IPS-18a (cell line): Measurements from ENCODE around the gene CCDC24.

ENCODE experiments used
- H3K27ac ChIP-seq: one replicate; pipeline ENCODE4 v1.5.1; 2013; ENCODE audit warnings: low read length
- H3K27me3 ChIP-seq: one replicate; pipeline ENCODE4 v1.6.1; 2013; ENCODE audit warnings: mild to moderate bottlenecking, low read length; ENCODE audit not compliant: control insufficient read depth, insufficient read depth
- H3K36me3 ChIP-seq: one replicate; pipeline ENCODE4 v1.6.1; 2013; ENCODE audit warnings: low read depth, low read length; ENCODE audit not compliant: control insufficient read depth
- H3K4me1 ChIP-seq: one replicate; pipeline ENCODE4 v1.6.1; 2013; ENCODE audit warnings: low read depth, low read length; ENCODE audit not compliant: control insufficient read depth
- H3K4me3 ChIP-seq: one replicate; pipeline ENCODE4 v1.5.1; 2013; ENCODE audit warnings: low read length
- H3K9ac ChIP-seq: one replicate; pipeline ENCODE4 v1.6.1; 2013; ENCODE audit warnings: mild to moderate bottlenecking, low read length, moderate library complexity
- H3K9me3 ChIP-seq: one replicate; pipeline ENCODE4 v1.6.1; 2013; ENCODE audit warnings: low read depth, low read length; ENCODE audit not compliant: control insufficient read depth

Gene CCDC24

DNA sequence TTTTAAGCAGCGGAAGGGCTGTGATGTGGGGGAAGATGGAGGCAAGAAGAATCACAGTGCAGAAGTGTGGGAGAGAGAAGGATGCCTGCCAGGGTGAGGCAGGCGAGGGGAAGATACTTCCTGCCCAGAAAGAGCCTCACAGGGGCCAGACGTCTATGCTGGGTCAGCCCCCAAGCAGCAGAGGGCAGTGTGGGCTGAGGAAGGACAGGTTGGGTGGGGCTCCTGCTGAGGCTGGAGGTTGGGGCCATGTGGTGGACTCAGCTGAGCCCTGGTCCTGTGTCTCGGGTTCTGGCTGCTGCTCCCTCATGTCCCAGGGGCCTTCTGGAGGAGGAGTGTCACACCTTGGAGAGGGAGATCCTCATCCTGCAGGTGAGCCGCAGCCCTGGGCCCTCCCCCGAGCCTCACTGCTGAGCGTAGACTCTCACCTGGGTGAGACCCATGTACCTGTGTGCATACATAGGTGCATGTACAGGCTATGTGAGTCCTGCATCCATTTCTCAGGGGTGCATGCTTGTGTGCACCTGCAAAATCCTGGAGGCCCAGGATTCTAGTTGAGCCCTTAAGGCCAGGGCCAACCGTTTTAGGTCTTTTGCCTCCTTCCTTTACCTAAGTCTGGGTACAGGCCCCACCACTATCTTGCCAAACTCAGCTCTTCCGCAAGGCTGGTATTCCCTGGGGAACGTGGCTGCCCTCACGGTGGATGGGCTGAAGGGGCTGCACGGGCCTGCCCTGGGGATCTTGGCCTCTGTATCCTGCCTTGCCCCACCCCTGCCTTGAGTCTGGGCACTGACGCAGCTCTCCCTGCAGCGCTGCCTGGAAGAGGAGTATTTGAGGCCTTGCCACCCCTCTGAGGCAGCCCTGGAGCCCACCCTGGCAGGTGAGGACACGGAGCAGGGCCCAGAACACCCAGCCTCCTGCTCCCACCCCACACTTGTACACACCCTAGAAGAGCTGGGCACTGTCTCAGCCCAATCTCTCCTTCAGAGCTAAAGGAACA, 3.7 kb downstream of the CCDC24 start:
- Histone ChIP-seq H3K27me3 (no peaks in the 10 kb centered on the region), H3K4me1 (peaks cover 9% of the 10 kb centered on the region), H3K9me3 (no peaks in the 10 kb centered on the region), H3K4me3 (no peak overlapping the region), H3K27ac (no peak overlapping the region), H3K36me3 (no peaks in the 10 kb centered on the region), H3K9ac (no peak overlapping the region)

DNA sequence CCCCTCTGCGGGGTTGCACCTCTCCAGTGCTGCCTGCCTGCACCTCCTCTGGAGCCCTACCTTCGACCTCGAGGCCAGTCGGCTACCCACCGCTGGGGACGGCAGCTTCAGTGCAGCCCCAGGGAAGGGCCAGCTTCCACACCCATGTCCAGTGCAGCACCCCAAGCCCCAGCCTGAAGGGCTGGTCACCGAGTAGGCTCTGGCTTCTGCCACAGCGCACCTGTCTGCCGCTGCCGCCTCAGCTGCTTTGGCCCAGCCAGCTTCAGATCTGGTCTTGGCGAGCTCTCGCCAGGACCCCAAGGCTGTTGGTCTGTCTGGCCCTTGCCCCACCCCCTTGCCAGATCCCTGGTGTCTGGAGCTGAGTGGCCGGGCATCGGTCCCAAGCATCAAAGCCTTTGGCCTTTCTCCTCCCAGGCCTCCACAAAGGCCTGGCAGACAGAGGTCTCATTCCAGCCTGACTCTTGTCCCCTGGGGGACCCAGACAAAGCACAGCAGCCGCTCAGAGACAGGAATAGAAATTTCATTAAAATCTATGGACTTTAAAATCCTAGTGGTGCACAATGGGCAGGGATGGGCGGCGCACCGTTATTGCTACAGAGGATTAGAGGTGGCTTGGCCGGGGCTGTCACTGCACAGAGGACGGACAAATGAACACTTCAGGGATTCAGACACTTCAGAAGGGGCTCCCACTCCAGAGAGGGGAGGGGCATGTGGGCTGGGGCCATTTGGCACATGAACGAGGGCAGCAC, 4.8 kb downstream of the CCDC24 start:
- Histone ChIP-seq H3K36me3 (no peaks in the 10 kb centered on the region), H3K27ac (no peak overlapping the region), H3K9ac (no peak overlapping the region), H3K27me3 (no peaks in the 10 kb centered on the region), H3K9me3 (no peaks in the 10 kb centered on the region), H3K4me1 (peaks cover 4% of the 10 kb centered on the region), H3K4me3 (no peak overlapping the region)

- Histone ChIP-seq H3K4me3 (no peak overlapping the region), H3K9ac (no peak overlapping the region), H3K9me3 (no peaks in the 10 kb centered on the region), H3K27me3 (no peaks in the 10 kb centered on the region), H3K27ac (no peak overlapping the region), H3K36me3 (no peaks in the 10 kb centered on the region), H3K4me1 (peaks cover 4% of the 10 kb centered on the region)
Measured at GRCh38 chr1:43996733-43997115, 5.3 kb downstream of the CCDC24 start.

GRCh38 chr1:43997295-43997999, 6.0 kb downstream of the CCDC24 start:
- Histone ChIP-seq H3K27ac (no peak overlapping the region), H3K27me3 (no peaks in the 10 kb centered on the region), H3K4me1 (peaks cover 4% of the 10 kb centered on the region), H3K9ac (no peak overlapping the region), H3K9me3 (no peaks in the 10 kb centered on the region), H3K36me3 (no peaks in the 10 kb centered on the region), H3K4me3 (no peak overlapping the region)

GRCh38 chr1:43998000-43998378, 6.6 kb downstream of the CCDC24 start:
- Histone ChIP-seq H3K4me3 (no peak overlapping the region), H3K27ac (no peak overlapping the region), H3K36me3 (no peaks in the 10 kb centered on the region), H3K27me3 (no peaks in the 10 kb centered on the region), H3K9me3 (no peaks in the 10 kb centered on the region), H3K9ac (no peak overlapping the region), H3K4me1 (no peaks in the 10 kb centered on the region)

DNA sequence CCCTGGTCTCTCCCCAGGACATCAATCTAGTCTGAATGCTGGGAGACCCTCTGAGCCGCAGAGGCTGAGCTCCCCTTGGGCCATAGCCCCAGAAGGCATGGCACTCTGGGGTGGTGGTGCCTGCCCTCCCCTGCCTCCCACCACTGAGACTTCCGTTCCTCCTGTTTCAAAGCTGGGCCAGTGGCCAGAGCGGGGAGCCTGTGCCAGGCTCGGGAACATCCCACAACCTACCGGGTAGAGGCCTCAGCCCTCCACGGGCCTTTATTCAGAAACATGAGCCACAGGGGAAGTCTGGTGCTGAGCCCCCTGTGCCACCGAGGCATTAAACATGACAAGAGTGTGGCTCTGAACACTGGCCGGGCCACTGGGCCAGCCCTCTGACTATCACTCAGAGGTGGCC, 8.1 kb downstream of the CCDC24 start:
- no peak overlapping the region for H3K27ac ChIP-seq
- no peak overlapping the region for H3K9ac ChIP-seq
- H3K9me3 ChIP-seq = no peaks in the 10 kb centered on the region
- H3K4me3 ChIP-seq = no peak overlapping the region
- H3K27me3 ChIP-seq = no peaks in the 10 kb centered on the region
- H3K36me3 ChIP-seq = no peaks in the 10 kb centered on the region
- H3K4me1 ChIP-seq = no peaks in the 10 kb centered on the region

DNA sequence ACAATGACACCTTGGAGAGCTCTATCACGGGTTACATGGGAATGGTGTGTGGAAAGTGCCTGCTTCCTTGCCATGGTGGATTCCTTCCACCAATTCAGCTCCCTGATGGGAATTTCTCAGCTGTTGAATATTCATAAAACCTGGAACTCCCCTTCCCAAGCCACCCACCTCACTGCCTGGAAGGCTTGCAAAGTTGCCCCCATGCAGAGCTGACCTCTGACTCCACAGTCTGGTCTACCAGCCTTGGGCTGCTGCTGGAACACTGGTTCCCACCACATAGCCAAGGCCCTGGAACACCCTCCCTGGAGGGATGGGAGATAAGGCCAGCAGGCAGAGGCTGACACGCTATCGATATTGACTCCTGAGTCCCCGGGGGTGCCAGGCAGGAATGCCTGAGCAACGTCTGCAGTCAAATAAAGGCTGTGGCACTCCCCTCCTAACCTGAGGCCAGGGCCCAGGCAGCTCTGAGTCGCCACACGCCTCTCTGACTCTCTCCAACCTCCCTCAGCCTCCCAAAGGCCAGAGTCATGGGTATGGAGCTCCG, 8.8 kb downstream of the CCDC24 start:
- no peaks in the 10 kb centered on the region for H3K4me1 ChIP-seq
- H3K27me3 ChIP-seq = no peaks in the 10 kb centered on the region
- H3K9ac ChIP-seq = no peak overlapping the region
- H3K36me3 ChIP-seq = no peaks in the 10 kb centered on the region
- no peaks in the 10 kb centered on the region for H3K9me3 ChIP-seq
- H3K4me3 ChIP-seq = no peak overlapping the region
- no peak overlapping the region for H3K27ac ChIP-seq

DNA sequence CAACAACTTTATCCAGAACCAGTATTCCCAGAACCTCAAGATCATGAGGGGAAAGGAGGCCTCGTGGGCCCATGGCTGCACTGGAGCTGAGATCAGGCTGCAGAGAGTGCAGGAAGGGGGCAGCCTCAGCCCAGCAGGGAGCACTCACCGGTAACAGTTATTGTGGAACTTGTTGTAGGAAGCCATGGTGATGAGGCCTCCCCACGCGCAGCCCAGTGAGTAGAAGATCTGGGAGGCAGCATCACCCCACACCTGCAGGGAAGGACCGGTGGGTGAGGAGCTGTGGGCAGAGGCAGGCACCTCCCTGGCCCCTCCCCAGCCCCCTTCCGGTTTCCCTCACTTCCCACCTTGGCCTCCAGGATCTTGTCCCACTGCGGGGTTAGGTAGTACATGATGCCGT, 10.8 kb downstream of the CCDC24 start:
- Histone ChIP-seq H3K9me3 (no peaks in the 10 kb centered on the region), H3K4me1 (no peaks in the 10 kb centered on the region), H3K4me3 (no peak overlapping the region), H3K27ac (no peak overlapping the region), H3K9ac (no peak overlapping the region), H3K36me3 (no peaks in the 10 kb centered on the region), H3K27me3 (no peaks in the 10 kb centered on the region)

GRCh38 chr1:44002606-44003157, 11.3 kb downstream of the CCDC24 start:
- Histone ChIP-seq H3K9ac (no peak overlapping the region), H3K4me1 (no peaks in the 10 kb centered on the region), H3K9me3 (no peaks in the 10 kb centered on the region), H3K27me3 (no peaks in the 10 kb centered on the region), H3K4me3 (no peak overlapping the region), H3K27ac (no peak overlapping the region), H3K36me3 (no peaks in the 10 kb centered on the region)

- H3K27ac ChIP-seq = no peak overlapping the region
- H3K9ac ChIP-seq = no peak overlapping the region
- H3K27me3 ChIP-seq = no peaks in the 10 kb centered on the region
- no peaks in the 10 kb centered on the region for H3K9me3 ChIP-seq
- H3K4me3 ChIP-seq = no peak overlapping the region
- peaks cover 3% of the 10 kb centered on the region for H3K36me3 ChIP-seq
- no peaks in the 10 kb centered on the region for H3K4me1 ChIP-seq
Measured at GRCh38 chr1:44008259-44008658, 16.9 kb downstream of the CCDC24 start.

DNA sequence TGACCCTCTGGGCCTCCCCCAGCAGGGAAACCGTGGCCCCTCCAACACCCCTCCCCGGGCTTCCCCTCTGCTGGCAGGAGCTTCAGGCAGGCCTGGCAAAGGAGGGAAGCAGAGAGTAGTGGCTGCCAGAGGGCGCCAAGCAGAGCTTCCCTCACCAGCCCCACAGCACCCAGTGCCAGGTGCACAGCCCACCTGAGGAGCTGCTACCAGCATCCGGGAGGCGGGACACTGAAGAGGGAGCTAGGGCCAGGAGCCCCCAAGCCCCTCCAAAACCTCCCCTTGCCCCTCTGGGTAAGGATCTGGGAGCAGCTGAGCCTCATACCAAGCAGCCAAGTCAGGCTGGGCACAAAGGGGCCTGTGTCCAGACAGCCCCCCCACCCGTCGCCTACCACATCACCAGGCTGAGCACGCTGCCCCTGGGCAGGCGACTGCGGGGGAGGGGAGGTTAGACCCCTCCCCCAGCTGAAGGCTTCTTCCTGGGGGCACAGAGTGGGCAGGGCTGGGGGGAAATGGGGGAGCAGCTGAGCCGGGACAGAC, 19.6 kb downstream of the CCDC24 start:
- Histone ChIP-seq H3K4me1 (no peaks in the 10 kb centered on the region), H3K36me3 (peaks cover 3% of the 10 kb centered on the region), H3K27me3 (no peaks in the 10 kb centered on the region), H3K4me3 (no peak overlapping the region), H3K9ac (no peak overlapping the region), H3K9me3 (no peaks in the 10 kb centered on the region), H3K27ac (no peak overlapping the region)
